Calu3 (cell line): ENCODE data around the gene LRMDA. TPM values are rescaled to one million over a fixed set of nuclear protein-coding genes. Genes with fewer than 3 reads are reported as not detected.

Experiments
- BruUV-seq: library from RNA; stranded (reverse); fragments of 400-500 nt; replicated peaks from 2 replicates; lab custom pipeline; 2021; lab: Mats Ljungman, UMichigan
- CTCF ChIA-PET: fragments of 300-600 bp; sonication (Branson Sonifier 250); formaldehyde crosslinking; loops from one replicate; lab custom pipeline; 2022; ENCODE audit warnings: antibody characterized with exemption; lab: Charles Lee
- DNase-seq: peaks from one replicate; pipeline ENCODE4 v3.0.0; 2022
- H3K27ac Mint-ChIP-seq: one replicate; pipeline ENCODE4 v1.8.0; 2022; ENCODE audit warnings: mixed read lengths; ENCODE audit not compliant: unreplicated experiment
- H3K27me3 Mint-ChIP-seq: one replicate; pipeline ENCODE4 v1.8.0; 2022; ENCODE audit warnings: mixed read lengths; ENCODE audit not compliant: unreplicated experiment
- H3K36me3 Mint-ChIP-seq: one replicate; pipeline ENCODE4 v1.8.0; 2022; ENCODE audit warnings: mild to moderate bottlenecking, moderate library complexity, mixed read lengths; ENCODE audit not compliant: insufficient read depth, unreplicated experiment
- H3K4me1 Mint-ChIP-seq: one replicate; pipeline ENCODE4 v1.8.0; 2022; ENCODE audit warnings: mild to moderate bottlenecking, low read depth, mixed read lengths; ENCODE audit not compliant: unreplicated experiment
- H3K4me3 Mint-ChIP-seq: one replicate; pipeline ENCODE4 v1.8.0; 2022; ENCODE audit warnings: mild to moderate bottlenecking, low read depth, moderate library complexity, mixed read lengths; ENCODE audit not compliant: unreplicated experiment
- H3K9me3 Mint-ChIP-seq: one replicate; pipeline ENCODE4 v1.8.0; 2022; ENCODE audit warnings: low read depth, mixed read lengths; ENCODE audit not compliant: unreplicated experiment
- CTCF ChIP-seq: fragments of 200-600 bp; IDR thresholded peaks from one replicate; pipeline ENCODE4 v1.8.0; 2022; ENCODE audit warnings: antibody characterized with exemption; ENCODE audit not compliant: unreplicated experiment
- intact Hi-C: fragments of 100-400 bp; cut with micrococcal nuclease; formaldehyde crosslinking; loops from one replicate; pipeline ENCODE4 v1.10.0; 2022; ENCODE audit not compliant: unreplicated experiment
- total RNA-seq: library from RNA; stranded (reverse); gene quantifications from 2 replicates; pipeline ENCODE4 v1.2.3, GENCODE V29; 2022

Gene LRMDA
- total RNA-seq, 1 experiment from 2014 or later: 7.6 TPM

- DNase-seq: no peak
- CTCF ChIA-PET: no interaction called here
- TF ChIP-seq CTCF: no peak
- no peak overlapping the region for H3K27ac Mint-ChIP-seq
- no peaks in the 10 kb centered on the region for H3K27me3 Mint-ChIP-seq
- BruUV-seq: no TSS peak
- H3K4me3 Mint-ChIP-seq: no peak overlapping the region
- H3K4me1 Mint-ChIP-seq: no peaks in the 10 kb centered on the region
- H3K36me3 Mint-ChIP-seq: no peaks in the 10 kb centered on the region
- H3K9me3 Mint-ChIP-seq: peaks cover 22% of the 10 kb centered on the region
- intact Hi-C loops: no loop called here
Observed at GRCh38 chr10:76152186-76152585, 720.8 kb downstream of the LRMDA start.

GRCh38 chr10:76155961-76156360 lies 724.5 kb downstream of the LRMDA start:
- CTCF ChIA-PET: no interaction called here
- Mint-ChIP-seq H3K27ac (no peak overlapping the region), H3K4me1 (no peaks in the 10 kb centered on the region), H3K27me3 (no peaks in the 10 kb centered on the region), H3K4me3 (no peak overlapping the region), H3K36me3 (no peaks in the 10 kb centered on the region), H3K9me3 (peaks cover 20% of the 10 kb centered on the region)
- intact Hi-C loops: no loop called here
- TF ChIP-seq CTCF: no peak
- no TSS peak for BruUV-seq
- no peak for DNase-seq

- Mint-ChIP-seq H3K4me3 (no peak overlapping the region), H3K4me1 (no peaks in the 10 kb centered on the region), H3K36me3 (no peaks in the 10 kb centered on the region), H3K9me3 (peaks cover 20% of the 10 kb centered on the region), H3K27me3 (no peaks in the 10 kb centered on the region), H3K27ac (no peak overlapping the region)
- DNase-seq: no peak
- intact Hi-C loops: no loop called here
- CTCF ChIA-PET: interaction anchor here (0.7 kb wide), 1 partner anchor 445 kb away, joined by 3 read pairs; no protein-coding TSS in a partner anchor
- BruUV-seq: no TSS peak
- TF ChIP-seq CTCF: no peak
Observed at GRCh38 chr10:76160446-76161300, 729.2 kb downstream of the LRMDA start.

GRCh38 chr10:76161301-76161582 lies 729.8 kb downstream of the LRMDA start:
- no peak overlapping the region for H3K4me3 Mint-ChIP-seq
- CTCF ChIA-PET: no interaction called here
- peaks cover 21% of the 10 kb centered on the region for H3K9me3 Mint-ChIP-seq
- no peak for TF ChIP-seq CTCF
- intact Hi-C loops: no loop called here
- H3K4me1 Mint-ChIP-seq: no peaks in the 10 kb centered on the region
- no peak for DNase-seq
- no peaks in the 10 kb centered on the region for H3K27me3 Mint-ChIP-seq
- BruUV-seq: no TSS peak
- H3K36me3 Mint-ChIP-seq: no peaks in the 10 kb centered on the region
- H3K27ac Mint-ChIP-seq: no peak overlapping the region
